ENCODE measurements around the gene NAA10.
A peak's percentile ranks its signal among the peaks of the same experiment; 100 is the strongest.

The NAA10 gene

DNA sequence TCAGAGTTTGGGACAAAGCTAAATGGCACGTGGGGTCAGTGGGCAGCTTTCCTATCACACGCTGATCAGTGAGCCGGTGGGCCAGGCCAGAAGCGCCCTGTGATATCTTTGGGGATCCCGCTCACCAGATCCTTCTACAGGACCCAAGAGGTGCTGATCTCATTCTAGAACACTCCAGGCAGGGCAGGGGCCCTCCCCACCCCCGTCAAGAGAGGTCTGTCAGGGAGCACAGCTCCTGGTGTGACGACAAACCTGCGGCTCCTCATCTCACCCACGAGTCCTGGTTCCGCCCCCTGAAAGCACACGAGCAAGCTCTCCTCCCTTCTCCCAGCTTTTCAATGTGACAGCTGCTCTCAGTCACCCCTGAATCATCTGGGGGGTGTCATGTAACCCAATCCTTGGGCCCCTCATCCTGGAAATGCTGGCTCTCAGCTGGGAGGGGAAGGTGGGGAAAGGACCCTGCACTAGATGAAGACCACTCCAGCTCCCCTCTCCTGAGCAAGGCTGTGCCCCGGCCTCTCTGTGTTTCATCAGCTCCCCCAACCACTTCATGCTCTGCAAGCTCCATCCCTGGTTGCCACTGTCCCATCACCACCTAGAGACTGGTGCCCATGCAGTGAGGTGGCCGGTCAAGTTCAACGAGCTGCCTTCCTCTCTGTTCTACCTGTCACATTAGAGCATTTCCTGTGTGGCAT is 32.2 kb upstream of the NAA10 start:
- DNase-seq (ENCODE audit: low spot score): no peak

DNA sequence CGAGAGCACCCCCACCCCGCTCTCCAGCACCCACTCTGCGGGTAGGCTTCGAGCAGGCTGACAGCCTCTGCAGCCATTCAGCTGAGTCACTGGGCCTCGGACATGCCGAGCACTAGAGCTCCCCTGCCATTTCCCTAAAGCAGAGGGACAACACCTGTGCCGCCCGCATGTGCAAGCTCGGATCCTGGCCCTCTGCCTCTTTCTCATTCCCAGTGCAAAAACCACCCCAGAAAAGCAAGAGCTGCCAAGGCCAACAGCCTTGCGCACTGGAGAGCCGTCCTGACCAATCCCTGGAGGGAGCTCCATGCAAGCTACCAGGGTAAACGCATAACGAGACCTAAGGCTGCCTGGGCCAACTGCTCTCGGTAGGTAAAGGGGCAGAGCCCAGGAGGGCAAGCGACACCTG is 31.4 kb upstream of the NAA10 start:
- no peak for DNase-seq (ENCODE audit: low spot score)

DNA sequence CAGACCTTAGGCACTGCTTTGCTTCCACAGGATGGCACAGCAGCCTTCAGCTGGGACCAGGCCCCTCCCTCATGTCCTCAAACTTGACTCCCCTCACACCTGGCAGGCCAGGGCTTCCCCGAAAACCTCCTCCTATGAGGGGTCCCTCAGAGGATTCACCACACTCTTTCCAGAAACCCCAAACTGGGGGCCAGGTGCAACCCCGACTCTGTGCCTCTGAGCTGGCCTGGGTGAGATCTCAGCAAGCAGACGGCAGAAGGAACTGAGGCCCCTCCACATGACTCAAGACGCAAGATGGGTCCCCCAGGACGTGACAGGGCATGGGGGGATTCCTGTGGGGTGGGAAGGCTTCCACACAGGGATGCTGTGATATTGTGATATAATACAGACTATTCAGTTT is 30.6 kb upstream of the NAA10 start:
- DNase-seq (ENCODE audit: low spot score): no peak

DNA sequence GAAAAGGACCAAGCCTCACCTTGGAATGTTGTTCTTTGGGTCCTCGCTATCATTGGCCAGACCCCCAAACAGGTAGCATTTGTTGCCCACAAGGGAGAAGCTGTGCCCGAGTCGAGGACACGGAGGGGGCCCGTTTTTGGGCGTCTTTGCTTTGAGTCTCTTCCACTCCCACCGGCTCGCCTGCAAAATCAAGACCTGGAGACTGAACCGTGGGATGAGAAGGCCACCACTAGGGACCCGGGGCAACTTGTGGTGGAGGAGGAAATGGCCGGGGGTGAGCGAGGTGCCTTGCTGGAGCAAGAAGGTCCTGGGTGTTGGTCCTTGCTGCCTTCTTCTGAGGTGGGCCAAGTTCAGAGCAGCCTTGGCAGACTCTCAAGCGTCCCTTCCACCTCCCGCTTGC is 29.3 kb upstream of the NAA10 start:
- DNase-seq (ENCODE audit: low spot score): no peak

DNA sequence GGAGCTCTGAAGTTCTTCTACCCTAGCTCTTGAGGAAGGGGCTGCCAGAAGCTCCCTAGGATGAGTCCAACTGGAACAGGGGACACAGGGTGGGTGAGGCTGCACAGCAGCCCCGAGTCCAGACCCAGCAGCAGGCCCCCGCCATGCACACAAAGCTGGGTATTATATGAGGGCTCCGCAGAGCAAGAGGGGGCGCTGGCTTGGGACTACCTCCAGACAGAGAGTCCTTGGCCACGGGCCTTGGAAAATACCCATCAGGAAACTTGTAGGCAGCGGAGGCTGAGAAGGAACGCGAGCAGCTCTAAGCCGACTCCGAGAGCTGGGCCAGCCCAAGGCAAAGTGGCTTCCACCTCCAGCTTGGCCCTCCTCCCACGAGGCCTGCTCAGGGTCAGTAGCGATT is 28.7 kb upstream of the NAA10 start:
- no peak for DNase-seq (ENCODE audit: low spot score)

DNA sequence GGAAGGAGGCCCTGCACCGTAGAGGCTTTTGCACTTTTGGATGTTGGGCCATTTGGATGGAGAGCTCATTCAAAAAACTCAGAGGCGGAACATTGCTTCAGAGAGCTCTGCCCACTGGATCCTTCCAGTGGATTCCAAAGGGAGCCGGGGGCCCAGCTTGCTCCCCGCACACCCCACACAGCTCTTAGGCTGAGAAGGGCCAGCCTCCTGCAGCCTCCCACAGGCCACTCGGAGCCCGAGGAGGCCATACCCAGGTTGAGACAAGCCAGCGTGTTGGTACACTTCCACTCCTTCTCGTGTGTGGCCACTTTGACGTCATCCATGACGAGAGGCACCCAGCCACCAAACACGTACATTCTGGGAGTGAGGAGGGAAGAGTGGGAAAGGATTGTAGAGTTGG is 26.5 kb upstream of the NAA10 start:
- DNase-seq (ENCODE audit: low spot score): no peak

DNA sequence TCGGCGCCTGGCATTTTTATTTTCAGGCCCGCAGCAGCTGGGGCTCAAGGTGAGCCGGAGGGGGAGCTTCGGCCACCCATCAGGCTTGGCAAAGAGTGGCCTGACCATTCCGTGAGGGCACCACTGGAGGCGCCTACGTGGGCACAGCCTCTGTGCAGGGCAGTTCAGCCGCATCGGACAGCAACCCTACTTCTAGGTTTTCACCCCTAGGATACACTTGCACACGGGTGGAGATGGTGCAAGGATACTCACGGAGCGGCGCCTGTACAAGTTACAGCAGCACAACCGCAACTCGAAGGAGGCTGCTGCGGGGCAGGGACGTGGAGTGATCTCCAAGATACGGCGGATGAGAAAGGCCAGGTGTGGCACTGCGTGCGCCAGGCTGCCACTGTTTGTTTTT is 25.9 kb upstream of the NAA10 start:
- no peak for DNase-seq (ENCODE audit: low spot score)

DNA sequence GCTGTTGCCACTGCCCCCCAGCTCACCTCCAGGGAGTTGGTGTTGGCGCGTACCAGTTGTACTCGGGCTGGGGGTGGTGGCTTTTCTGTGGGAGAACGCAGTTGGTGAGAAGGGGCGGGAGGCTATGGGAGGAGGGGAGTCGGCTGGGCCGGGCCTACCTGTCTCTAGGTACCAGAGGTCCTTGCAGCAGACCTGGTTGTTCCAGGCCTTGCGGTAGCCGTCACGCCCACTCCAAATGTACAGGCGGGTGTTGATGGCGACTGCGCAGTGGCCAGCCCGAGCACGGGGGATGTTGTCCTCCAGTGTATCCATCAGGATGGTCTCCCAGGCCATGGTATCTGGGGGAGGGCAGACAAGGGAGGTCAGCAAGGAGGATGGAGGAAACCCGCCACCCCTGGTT is 25.2 kb upstream of the NAA10 start:
- DNase-seq (ENCODE audit: low spot score): no peak

DNA sequence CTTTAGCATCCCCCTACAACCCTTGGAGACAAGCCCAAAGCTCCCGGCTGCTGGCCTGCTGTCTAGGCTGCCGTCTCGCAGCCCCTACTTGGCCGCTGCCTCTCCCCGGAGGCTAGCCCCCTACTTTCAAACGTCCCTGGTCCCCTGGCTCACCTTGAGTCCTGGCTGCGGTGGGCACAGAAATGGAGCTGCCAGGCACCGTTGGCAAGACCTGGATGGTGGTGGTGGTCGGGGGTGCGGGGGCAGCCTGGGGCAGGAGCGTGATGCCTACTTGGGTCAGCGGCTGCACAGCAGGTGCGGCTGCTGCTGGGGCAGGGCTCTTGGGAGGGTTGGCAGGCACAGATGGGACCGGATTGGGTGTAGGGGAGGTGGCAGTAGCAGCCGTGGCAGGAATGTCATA is 24.8 kb upstream of the NAA10 start:
- no peak for DNase-seq (ENCODE audit: low spot score)

DNA sequence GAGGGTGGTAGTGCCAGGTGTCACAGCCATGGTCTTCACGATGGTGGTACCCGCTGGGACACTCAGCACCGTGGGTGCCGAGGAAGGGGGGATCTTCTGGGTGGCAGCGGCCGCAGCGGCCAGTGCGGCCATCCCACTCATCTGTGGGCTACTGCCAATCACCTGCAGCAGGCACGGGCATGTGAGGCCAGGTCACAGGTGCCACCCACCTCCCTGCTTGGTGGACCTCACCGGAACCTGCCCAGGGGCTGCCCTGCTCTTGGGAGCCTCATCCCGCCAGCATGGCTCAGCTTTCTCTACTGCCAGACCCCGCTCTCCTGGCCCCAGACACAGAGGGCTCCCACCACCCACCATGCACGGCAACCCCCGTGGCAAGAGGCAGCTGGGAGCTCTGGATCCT is 23.8 kb upstream of the NAA10 start:
- no peak for DNase-seq (ENCODE audit: low spot score)

DNA sequence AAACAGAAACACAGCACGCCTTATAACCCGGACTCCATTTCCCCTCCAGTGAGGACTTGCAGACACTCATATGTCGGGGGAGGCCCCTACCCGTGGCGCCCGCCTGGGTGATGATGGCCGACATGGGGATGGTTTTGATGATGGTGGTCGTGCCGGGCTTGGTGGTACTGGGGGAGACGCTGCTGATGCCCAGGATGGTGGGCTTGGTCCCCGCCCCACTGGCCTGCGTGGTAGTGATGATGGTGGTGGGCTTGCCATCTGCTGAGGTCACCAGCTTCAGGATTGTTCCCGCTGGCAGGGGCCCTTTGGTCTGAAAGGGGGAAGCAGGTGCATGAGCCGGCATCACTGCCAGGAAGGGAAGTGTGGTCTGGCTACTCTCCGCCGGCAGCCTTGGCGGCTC is 22.4 kb upstream of the NAA10 start:
- no peak for DNase-seq (ENCODE audit: low spot score)

DNA sequence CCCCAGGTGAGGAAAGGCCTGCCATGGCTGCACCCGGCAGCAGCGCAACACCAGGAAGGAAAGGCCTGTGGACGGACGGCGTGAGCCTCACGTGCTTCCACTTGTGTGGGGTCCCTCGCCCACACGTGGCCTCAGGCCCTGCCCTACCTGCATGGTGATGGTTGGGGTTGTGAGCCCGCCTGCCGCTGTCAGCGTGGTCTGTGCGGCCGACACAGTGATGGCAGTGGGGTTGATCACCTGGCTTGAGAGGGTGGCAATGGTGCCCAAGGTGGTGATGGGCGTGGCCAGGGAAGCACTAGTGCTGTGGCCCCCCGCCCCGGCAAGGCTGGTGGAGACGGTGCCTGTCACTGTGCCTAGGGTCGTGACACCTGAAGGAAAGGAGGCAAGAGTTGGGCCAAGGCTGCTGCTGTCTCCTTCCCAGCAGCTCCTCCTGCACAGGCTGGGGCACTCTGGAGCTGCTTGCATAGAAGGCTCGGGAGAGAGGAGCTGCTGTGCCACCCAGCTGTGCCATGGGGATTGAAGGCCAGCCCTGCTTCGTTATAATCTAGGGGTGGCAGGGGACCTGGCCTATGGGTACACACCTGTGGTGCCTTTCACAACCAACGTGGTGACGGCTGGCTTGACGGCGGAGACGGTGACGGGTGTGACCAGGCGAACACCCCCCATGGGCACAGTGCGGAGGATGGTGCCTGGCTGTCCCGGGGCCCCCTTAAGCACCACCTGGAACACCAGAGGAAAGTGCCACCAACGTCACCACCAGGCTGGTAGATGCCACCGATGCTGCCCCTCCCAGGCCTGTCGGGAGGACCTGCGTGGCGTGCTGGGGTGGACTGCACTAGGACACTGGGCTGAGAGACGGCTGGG is 21.4 kb upstream of the NAA10 start:
- DNase-seq (ENCODE audit: low spot score): no peak

DNA sequence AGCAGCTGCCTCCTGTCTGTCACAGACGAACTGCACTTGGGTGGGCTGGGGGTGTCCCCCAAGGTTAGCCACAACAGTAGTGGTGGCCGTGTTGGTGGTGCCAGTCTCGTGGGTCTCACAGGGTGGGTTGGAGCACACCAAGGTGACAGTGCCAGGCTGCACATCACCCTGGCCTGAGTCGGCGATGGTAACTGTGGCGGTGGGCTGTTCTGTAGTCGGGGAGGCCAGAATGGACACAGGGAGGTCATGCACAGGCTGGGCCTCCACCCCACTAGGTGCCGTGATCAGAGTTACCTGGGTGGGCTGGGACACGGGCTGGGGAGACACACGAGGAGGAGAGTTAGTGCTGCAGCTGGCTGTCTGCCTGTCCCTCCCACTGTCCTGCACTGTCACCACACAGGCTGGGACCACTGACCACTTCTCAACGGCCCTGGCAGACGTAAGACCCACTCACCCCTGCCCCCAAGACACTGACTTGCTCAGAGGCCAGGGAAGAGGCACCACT is 20.4 kb upstream of the NAA10 start:
- no peak for DNase-seq (ENCODE audit: low spot score)

DNA sequence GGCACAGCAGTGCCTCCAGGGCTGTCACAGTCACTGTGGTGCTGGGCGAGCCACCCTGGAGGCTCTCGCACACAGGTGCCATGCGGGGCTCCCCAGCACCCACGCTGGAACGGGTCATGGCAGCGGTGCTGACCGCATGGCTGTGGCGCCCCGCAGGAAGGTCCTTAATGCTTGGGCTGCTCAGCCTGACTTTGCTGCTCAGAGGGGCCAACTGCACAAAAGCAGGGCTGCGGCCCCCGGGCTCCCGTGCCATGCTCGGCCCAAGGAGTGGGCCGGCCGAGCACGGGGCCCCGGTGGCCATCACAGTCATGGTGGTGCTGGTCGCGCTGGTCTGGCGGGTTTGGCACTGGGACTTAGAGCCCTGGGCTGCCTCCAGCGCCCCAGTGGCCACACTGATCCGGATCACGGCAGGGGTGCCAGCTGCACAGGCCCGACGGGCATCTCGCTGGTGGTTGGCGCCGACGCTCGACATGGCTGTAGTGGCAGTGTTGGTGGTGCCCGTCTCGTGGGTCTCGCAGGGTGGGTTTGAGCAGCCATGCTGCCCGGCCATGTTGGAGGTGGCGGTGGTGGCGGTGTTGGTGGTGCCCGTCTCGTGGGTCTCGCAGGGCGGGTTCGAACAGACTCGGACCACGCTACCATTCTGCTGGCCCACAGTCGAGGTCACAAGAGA is 19.9 kb upstream of the NAA10 start:
- no peak for DNase-seq (ENCODE audit: low spot score)

DNA sequence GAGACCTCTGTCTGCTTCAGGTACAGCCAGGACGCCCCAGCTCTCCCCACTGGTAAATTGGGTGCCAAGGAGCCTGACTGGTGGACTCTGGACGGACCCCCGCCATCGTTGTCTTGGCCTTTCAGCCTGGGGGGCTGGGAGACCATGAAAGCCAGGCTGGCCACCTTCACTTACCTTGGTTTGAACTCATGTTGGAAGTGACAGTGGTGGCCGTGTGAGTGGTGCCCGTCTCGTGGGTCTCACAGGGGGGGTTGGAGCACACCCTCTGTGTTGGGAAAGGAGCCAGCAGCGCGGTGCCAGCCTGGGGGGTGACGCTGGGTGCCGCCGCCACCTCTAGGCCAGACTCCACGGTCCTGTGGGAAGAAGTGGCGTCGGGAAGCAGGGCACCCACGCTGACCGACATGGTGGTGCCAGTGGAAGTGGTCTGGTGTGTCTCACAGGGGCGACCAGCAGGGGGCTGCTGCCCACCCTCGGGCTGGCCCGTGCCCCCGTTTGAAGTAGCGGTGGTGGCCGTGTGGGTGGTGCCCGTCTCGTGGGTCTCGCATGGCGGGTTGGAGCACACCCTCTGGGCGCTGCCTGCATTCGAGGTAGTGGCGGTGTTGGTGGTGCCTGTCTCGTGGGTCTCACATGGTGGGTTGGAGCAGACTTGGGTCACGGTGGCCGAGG is 19.2 kb upstream of the NAA10 start:
- no peak for DNase-seq (ENCODE audit: low spot score)

DNA sequence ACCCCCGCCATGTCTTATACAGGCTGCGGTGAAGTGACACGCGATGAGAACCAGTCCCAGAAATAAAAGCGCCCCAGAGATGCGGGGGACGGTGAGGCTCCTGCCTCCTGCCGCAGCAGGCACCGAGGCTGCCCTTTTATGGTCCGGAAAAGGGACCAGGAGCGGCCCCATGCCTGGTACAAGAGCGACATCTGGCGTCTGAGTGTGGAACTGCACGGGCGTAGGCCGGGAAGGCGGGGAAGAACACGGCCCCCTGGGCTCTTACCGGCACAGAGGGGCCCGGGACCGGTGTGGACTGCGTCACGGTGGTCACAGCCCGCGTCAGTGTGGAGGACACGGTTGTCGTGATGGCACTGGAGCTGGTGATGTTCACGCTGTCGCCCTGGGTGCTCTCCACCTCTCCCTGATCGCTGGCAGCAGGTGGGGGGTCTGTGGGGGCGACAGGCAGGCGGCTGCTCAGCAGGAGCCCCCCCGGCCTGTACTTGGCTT is 18.5 kb upstream of the NAA10 start:
- peak; percentile 78 for DNase-seq (ENCODE audit: low spot score)

DNA sequence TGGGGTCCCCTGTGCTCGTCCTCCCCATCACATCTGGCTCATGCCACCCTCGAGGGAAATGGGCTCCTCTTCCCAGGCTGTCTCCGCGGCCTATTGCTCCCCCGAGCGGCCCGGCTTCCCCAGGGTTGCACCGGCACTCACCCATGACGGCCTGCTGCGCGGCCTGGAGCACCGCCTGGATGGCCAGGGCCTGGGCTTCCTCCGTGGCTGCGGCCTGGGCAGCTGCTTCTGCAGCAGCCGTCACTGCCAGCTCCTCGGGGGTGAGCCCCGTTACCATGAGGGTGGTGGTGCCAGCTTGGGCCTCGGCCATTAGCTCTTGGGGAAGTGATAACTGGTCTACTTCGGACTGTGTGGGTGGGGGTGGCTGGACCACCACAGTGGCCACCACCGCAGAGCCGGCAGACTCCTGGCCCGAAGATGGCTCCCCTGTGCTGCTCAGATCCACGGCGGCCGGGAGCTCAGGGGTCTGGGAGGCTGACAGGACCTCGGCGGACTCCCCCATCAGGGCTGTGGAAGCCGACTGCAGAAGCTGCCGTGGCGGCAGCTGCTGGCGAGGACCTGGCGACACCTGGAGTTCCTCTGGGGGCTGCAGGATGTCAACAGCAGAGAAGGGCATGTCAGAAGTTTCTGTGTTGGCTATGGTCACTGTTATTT is 17.7 kb upstream of the NAA10 start:
- no peak for DNase-seq (ENCODE audit: low spot score)

DNA sequence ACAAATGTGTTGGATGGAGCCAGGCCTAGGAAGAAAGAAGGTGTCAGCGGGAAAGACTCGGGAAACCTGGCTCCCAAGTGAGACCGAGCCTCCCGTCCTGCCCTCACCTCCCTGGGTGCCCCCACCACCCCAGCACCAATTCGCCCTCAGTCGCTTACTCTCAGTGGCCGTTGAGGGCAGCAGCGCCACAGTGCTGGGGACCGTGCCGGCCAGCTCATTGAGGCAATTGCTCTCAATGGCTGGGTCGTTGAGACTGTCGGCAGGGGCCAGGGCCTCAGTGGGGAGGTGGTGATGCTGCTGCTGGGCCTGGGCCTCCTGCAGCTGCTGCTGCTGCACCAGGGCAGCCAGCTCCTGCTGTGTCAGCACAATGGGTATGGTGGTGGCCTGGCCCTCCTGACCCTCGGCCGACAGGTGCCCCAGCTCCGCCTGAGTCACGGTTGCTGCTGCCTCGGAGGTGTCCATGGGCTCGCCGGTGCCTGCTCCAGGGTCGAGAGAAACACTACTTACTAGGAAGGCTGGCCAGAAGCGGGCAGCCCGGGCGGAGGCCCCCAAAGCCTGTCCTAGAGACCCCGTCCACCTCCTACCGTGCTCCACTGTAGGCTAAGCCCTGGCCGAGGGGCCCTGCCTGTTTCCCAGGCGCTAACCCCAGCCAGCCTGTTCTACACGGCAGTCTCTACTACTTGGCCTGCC is 17.0 kb upstream of the NAA10 start:
- DNase-seq (ENCODE audit: low spot score): no peak

DNA sequence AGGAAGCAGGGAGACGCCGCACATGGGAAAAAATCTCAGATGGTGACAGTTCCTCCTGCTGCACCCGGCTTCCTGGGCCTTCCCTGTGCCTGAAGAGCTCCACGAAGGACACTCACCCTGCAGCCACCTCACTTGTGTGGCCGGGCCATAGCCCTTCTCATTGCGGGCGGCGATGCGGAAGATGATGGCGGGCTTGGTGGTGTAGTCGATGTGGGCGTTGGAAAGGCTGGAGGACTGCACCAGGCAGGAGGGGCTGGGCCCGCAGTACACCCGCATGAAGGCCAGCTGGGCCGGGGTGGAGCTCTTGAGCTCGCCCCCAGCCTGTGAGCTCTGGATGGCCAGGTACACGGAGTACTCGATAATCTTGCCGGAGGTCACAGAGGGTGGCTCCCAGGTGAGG is 15.3 kb upstream of the NAA10 start:
- DNase-seq (ENCODE audit: low spot score): no peak

DNA sequence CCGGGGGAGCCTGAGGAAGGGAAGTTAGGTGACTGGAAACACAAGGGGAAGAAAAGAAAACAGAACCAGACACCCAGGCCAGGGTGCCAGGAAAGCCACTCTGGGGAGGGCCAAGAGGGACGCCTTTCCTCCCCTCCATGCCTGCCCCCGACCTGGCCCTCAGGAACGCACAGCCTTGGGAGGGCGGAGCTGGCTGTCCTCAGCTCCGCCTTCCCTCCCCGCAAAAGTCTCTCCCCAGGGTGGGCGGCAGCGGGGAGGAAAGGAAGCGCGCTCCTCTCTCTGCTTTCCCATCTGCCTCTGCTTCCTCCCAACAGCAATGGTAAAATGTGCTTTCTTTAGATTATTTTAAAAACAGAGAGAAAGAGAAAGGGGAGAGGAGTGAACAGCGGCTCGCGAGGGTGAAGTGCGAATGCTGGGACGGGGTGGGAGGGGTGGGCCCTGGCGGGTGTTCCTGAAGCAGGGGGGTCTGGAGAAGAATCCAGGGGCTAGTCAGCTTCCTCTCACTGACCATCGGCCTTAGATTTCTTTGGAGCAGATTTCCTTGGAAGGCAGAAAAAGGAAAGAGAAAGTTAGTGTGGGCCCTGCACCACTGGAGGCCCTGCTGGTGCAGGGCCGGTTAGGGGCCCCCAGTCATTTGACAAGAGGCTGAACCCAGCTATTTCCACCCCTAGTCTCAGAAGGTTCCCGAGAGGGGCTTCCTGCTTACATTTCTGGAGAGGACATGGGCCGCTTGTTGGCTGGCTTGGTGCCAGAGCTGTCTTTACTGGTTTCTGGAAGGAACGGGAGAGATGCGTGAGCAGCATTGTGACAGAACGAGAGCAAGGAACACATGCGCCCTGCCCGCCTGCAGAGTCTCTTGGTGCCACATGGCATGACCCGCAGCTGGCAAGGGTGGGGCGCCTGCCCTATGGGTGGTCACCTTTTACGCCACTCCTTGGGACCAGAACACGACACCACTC is 14.3 kb upstream of the NAA10 start:
- DNase-seq (ENCODE audit: low spot score): no peak

Measured in left forelimb (tissue), 1 donor.